ENCODE results near the gene SERGEF. TPM values are rescaled to one million over a fixed set of nuclear protein-coding genes. Genes with fewer than 3 reads are reported as not detected.

SERGEF gene
- total RNA-seq, 5 donors from 2014 or later (not counting 1 experiment from before 2014, with no cell fraction given): 45.9 to 59.1 (median 55.9) TPM

GRCh38 chr11:17968206-17968605 lies 44.6 kb downstream of the SERGEF start:
- no peaks in the 10 kb centered on the region for H3K9me3 ChIP-seq
- H3K4me3 Mint-ChIP-seq: no peak overlapping the region
- H3K9me3 Mint-ChIP-seq: no peaks in the 10 kb centered on the region
- no peak overlapping the region for H3K27ac Mint-ChIP-seq
- DNase-seq (no peak), ATAC-seq (replicated peaks in 1 of 4) (no peak)
- no peaks in the 10 kb centered on the region for H3K27me3 Mint-ChIP-seq
- H3K4me1 Mint-ChIP-seq: peaks cover 0 to 9% (median 0%) of the 10 kb centered on the region in 3 donors
- no peaks in the 10 kb centered on the region for H3K4me1 ChIP-seq (ENCODE audit: control insufficient read depth in 1 of 2, extremely low read depth in 1 of 2, insufficient read depth in 2 of 2, low read length in 2 of 2)
- WGBS (ENCODE audit: insufficient coverage): no CpG with 5 or more reads among the region's 1 CpG
- peaks cover 70% of the 10 kb centered on the region for H3K36me3 Mint-ChIP-seq
- H3K27me3 ChIP-seq (replicated peaks in 1 of 2; ENCODE audit: control insufficient read depth in 2 of 2, extremely low read depth in 1 of 2, insufficient read depth in 2 of 2, low read length in 1 of 2): no peaks in the 10 kb centered on the region
- no peak overlapping the region for H3K4me3 ChIP-seq (ENCODE audit: control insufficient read depth in 1 of 2, extremely low read depth in 1 of 2, low read length in 1 of 2)
- peaks cover 0 to 31% of the 10 kb centered on the region in 2 donors for H3K36me3 ChIP-seq (ENCODE audit: control insufficient read depth in 2 of 2, extremely low read depth in 1 of 2, insufficient read depth in 1 of 2, low read length in 1 of 2)
- H3K27ac ChIP-seq (ENCODE audit: low read length): no peak overlapping the region
- POLR2A ChIA-PET: no interaction called here
- CTCF ChIA-PET: no interaction called here

- ChIA-PET CTCF (no interaction called here), POLR2A (no interaction called here)
- H3K27ac Mint-ChIP-seq: no peak overlapping the region
- ATAC-seq (replicated peaks in 1 of 4) (no peak), DNase-seq (no peak)
- no peak overlapping the region for H3K4me3 Mint-ChIP-seq
- no peak overlapping the region for H3K27ac ChIP-seq (ENCODE audit: low read length)
- no peaks in the 10 kb centered on the region for H3K9me3 Mint-ChIP-seq
- no peaks in the 10 kb centered on the region for H3K9me3 ChIP-seq
- no peaks in the 10 kb centered on the region for H3K4me1 ChIP-seq (ENCODE audit: control insufficient read depth in 1 of 2, extremely low read depth in 1 of 2, insufficient read depth in 2 of 2, low read length in 2 of 2)
- peaks cover 0 to 30% of the 10 kb centered on the region in 2 donors for H3K36me3 ChIP-seq (ENCODE audit: control insufficient read depth in 2 of 2, extremely low read depth in 1 of 2, insufficient read depth in 1 of 2, low read length in 1 of 2)
- H3K27me3 Mint-ChIP-seq: no peaks in the 10 kb centered on the region
- peaks cover 0 to 9% (median 0%) of the 10 kb centered on the region in 3 donors for H3K4me1 Mint-ChIP-seq
- no peak overlapping the region for H3K4me3 ChIP-seq (ENCODE audit: control insufficient read depth in 1 of 2, extremely low read depth in 1 of 2, low read length in 1 of 2)
- peaks cover 65% of the 10 kb centered on the region for H3K36me3 Mint-ChIP-seq
- H3K27me3 ChIP-seq (replicated peaks in 1 of 2; ENCODE audit: control insufficient read depth in 2 of 2, extremely low read depth in 1 of 2, insufficient read depth in 2 of 2, low read length in 1 of 2): no peaks in the 10 kb centered on the region
Measured at GRCh38 chr11:17967661-17968060, 45.2 kb downstream of the SERGEF start.

- H3K27ac Mint-ChIP-seq: no peak overlapping the region
- H3K27me3 Mint-ChIP-seq: no peaks in the 10 kb centered on the region
- Histone ChIP-seq H3K36me3 (ENCODE audit: control insufficient read depth in 2 of 2, extremely low read depth in 1 of 2, insufficient read depth in 1 of 2, low read length in 1 of 2) (peaks cover 5 to 62% of the 10 kb centered on the region in 2 donors), H3K27ac (ENCODE audit: low read length) (no peak overlapping the region), H3K27me3 (replicated peaks in 1 of 2; ENCODE audit: control insufficient read depth in 2 of 2, extremely low read depth in 1 of 2, insufficient read depth in 2 of 2, low read length in 1 of 2) (no peaks in the 10 kb centered on the region), H3K9me3 (no peaks in the 10 kb centered on the region), H3K4me3 (ENCODE audit: control insufficient read depth in 1 of 2, extremely low read depth in 1 of 2, low read length in 1 of 2) (no peak overlapping the region), H3K4me1 (ENCODE audit: control insufficient read depth in 1 of 2, extremely low read depth in 1 of 2, insufficient read depth in 2 of 2, low read length in 2 of 2) (no peaks in the 10 kb centered on the region)
- H3K4me3 Mint-ChIP-seq: no peak overlapping the region
- H3K36me3 Mint-ChIP-seq: peaks cover 79% of the 10 kb centered on the region
- peaks cover 0 to under 1% (median 0%) of the 10 kb centered on the region in 3 donors for H3K4me1 Mint-ChIP-seq
- no peaks in the 10 kb centered on the region for H3K9me3 Mint-ChIP-seq
- ChIA-PET CTCF (interaction anchor here in 1 of 2 donors (0.6 kb wide), 1 partner anchor 1117 kb away, joined by 3 read pairs; no protein-coding TSS in a partner anchor), POLR2A (no interaction called here)
- DNase-seq: no peak
- no peak for ATAC-seq (replicated peaks in 1 of 4)
Measured at GRCh38 chr11:17960091-17960490, 52.8 kb downstream of the SERGEF start.

GRCh38 chr11:17958446-17958845 lies 54.4 kb downstream of the SERGEF start:
- no peaks in the 10 kb centered on the region for H3K4me1 ChIP-seq (ENCODE audit: control insufficient read depth in 1 of 2, extremely low read depth in 1 of 2, insufficient read depth in 2 of 2, low read length in 2 of 2)
- H3K27me3 ChIP-seq (replicated peaks in 1 of 2; ENCODE audit: control insufficient read depth in 2 of 2, extremely low read depth in 1 of 2, insufficient read depth in 2 of 2, low read length in 1 of 2): no peaks in the 10 kb centered on the region
- POLR2A ChIA-PET: no interaction called here
- Mint-ChIP-seq H3K9me3 (no peaks in the 10 kb centered on the region), H3K4me1 (no peaks in the 10 kb centered on the region), H3K27me3 (no peaks in the 10 kb centered on the region), H3K36me3 (peaks cover 81% of the 10 kb centered on the region), H3K4me3 (no peak overlapping the region), H3K27ac (no peak overlapping the region)
- no peak for ATAC-seq (replicated peaks in 1 of 4)
- H3K9me3 ChIP-seq: no peaks in the 10 kb centered on the region
- CTCF ChIA-PET: no interaction called here
- no peak for DNase-seq
- H3K27ac ChIP-seq (ENCODE audit: low read length): no peak overlapping the region
- no peak overlapping the region for H3K4me3 ChIP-seq (ENCODE audit: control insufficient read depth in 1 of 2, extremely low read depth in 1 of 2, low read length in 1 of 2)
- peaks cover 5 to 76% of the 10 kb centered on the region in 2 donors for H3K36me3 ChIP-seq (ENCODE audit: control insufficient read depth in 2 of 2, extremely low read depth in 1 of 2, insufficient read depth in 1 of 2, low read length in 1 of 2)
- no CpG with 5 or more reads among the region's 2 CpGs for WGBS (ENCODE audit: insufficient coverage)

- 98% methylated on average over 5 of the region's 5 CpGs for WGBS (ENCODE audit: insufficient coverage)
- POLR2A ChIA-PET: no interaction called here
- no peaks in the 10 kb centered on the region for H3K27me3 ChIP-seq (replicated peaks in 1 of 2; ENCODE audit: control insufficient read depth in 2 of 2, extremely low read depth in 1 of 2, insufficient read depth in 2 of 2, low read length in 1 of 2)
- H3K4me3 ChIP-seq (ENCODE audit: control insufficient read depth in 1 of 2, extremely low read depth in 1 of 2, low read length in 1 of 2): no peak overlapping the region
- H3K9me3 ChIP-seq: no peaks in the 10 kb centered on the region
- H3K27me3 Mint-ChIP-seq: no peaks in the 10 kb centered on the region
- CTCF ChIA-PET: no interaction called here
- H3K27ac Mint-ChIP-seq: no peak overlapping the region
- H3K27ac ChIP-seq (ENCODE audit: low read length): no peak overlapping the region
- peaks cover 87% of the 10 kb centered on the region for H3K36me3 Mint-ChIP-seq
- no peaks in the 10 kb centered on the region for H3K4me1 ChIP-seq (ENCODE audit: control insufficient read depth in 1 of 2, extremely low read depth in 1 of 2, insufficient read depth in 2 of 2, low read length in 2 of 2)
- ATAC-seq (replicated peaks in 1 of 4) (no peak), DNase-seq (no peak)
- H3K9me3 Mint-ChIP-seq: no peaks in the 10 kb centered on the region
- H3K4me3 Mint-ChIP-seq: no peak overlapping the region
- peaks cover 5 to 84% of the 10 kb centered on the region in 2 donors for H3K36me3 ChIP-seq (ENCODE audit: control insufficient read depth in 2 of 2, extremely low read depth in 1 of 2, insufficient read depth in 1 of 2, low read length in 1 of 2)
- no peaks in the 10 kb centered on the region for H3K4me1 Mint-ChIP-seq
Measured at GRCh38 chr11:17954395-17955252, 58.2 kb downstream of the SERGEF start.

GRCh38 chr11:17952487-17952886 lies 60.4 kb downstream of the SERGEF start:
- DNase-seq (no peak), ATAC-seq (replicated peaks in 1 of 4) (no peak)
- Histone ChIP-seq H3K36me3 (ENCODE audit: control insufficient read depth in 2 of 2, extremely low read depth in 1 of 2, insufficient read depth in 1 of 2, low read length in 1 of 2) (peaks cover 0 to 83% of the 10 kb centered on the region in 2 donors), H3K27me3 (replicated peaks in 1 of 2; ENCODE audit: control insufficient read depth in 2 of 2, extremely low read depth in 1 of 2, insufficient read depth in 2 of 2, low read length in 1 of 2) (no peaks in the 10 kb centered on the region), H3K27ac (ENCODE audit: low read length) (no peak overlapping the region), H3K4me3 (ENCODE audit: control insufficient read depth in 1 of 2, extremely low read depth in 1 of 2, low read length in 1 of 2) (no peak overlapping the region), H3K9me3 (no peaks in the 10 kb centered on the region), H3K4me1 (ENCODE audit: control insufficient read depth in 1 of 2, extremely low read depth in 1 of 2, insufficient read depth in 2 of 2, low read length in 2 of 2) (no peaks in the 10 kb centered on the region)
- WGBS (ENCODE audit: insufficient coverage): 99% methylated on average over 4 of the region's 4 CpGs
- H3K4me3 Mint-ChIP-seq: no peak overlapping the region
- H3K9me3 Mint-ChIP-seq: no peaks in the 10 kb centered on the region
- no peak overlapping the region for H3K27ac Mint-ChIP-seq
- peaks cover 87% of the 10 kb centered on the region for H3K36me3 Mint-ChIP-seq
- ChIA-PET POLR2A (no interaction called here), CTCF (no interaction called here)
- H3K4me1 Mint-ChIP-seq: no peaks in the 10 kb centered on the region
- H3K27me3 Mint-ChIP-seq: no peaks in the 10 kb centered on the region

Data from T-cell (primary cell).